LHCN-M2 (cell line): ENCODE data around the gene CGB2. TPM values are rescaled to one million over a fixed set of nuclear protein-coding genes. Genes with fewer than 3 reads are reported as not detected.
"Not testable (repeated sequence)": the region's sequence is repeated elsewhere in the genome, so short reads cannot be mapped to it uniquely, and the experiment has no call there.

Experiments used
- DNase-seq: peaks from one replicate; pipeline ENCODE4 v3.0.0-alpha.2; 2012; ENCODE audit warnings: low read depth
- total RNA-seq: library from RNA; depleted of rRNA; stranded (reverse); fragments of >200 nt; gene quantifications from 2 replicates; pipeline ENCODE4 v1.2.3, GENCODE V29; 2014

The CGB2 gene
- total RNA-seq, 1 experiment from 2014 or later, result not detected

DNA sequence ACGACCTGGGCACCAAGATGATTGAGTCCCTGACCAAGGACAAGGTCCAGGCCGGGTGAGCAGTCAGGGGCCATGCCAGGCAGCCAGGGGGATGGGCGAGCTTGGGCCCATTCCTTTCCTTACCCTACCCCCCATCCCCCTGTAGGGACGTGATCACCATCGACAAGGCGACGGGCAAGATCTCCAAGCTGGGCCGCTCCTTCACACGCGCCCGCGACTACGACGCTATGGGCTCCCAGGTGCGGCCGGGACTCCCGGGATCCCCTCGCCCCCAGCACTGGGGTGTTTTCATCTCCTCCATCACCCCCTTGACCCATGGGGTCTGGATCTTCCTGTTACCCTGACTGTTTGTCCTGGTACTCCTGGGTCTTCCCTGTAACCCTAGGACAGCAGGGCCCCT lies 21.9 kb upstream of the CGB2 start:
- DNase-seq, result no peak

GRCh38 chr19:49010453-49010852 lies 21.2 kb upstream of the CGB2 start:
- no peak for DNase-seq

- DNase-seq, result no peak
Measured at GRCh38 chr19:49011194-49011593, 20.5 kb upstream of the CGB2 start.

- no peak for DNase-seq
Measured at GRCh38 chr19:49014123-49014869, 17.4 kb upstream of the CGB2 start.

GRCh38 chr19:49014870-49015255 lies 16.8 kb upstream of the CGB2 start:
- DNase-seq, result no peak

- no peak for DNase-seq
Measured at GRCh38 chr19:49016067-49016839, 15.4 kb upstream of the CGB2 start.

DNA sequence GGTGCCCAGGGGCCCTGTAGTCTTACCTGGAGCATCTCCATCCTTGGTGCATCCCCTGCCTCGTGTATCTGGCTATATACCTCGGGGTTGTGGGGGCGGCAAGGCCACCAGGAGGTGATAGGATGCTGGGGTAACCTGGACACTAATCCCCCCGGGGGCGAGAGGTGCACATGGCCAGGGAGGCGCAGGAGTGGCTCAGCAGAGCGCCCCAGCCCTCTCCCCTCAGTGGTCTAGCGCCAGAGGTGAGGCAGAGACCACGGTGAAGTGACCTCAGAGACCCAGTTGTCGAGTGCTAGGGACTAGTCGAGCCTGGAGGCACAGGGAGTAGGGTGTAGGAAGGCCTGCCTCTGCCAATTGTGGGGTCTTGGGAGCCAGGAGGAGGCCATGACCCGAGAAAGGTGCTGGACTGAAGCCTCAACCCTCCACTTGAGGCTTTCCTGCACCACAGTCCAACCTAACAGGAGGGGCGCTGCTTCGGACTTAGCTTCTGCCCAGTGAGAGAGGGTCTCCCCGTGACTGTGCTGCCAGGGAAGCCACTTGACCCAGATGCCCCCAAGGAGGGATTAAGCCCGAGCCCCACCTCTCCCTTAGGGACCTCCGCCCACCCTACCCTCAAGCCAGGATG lies 14.5 kb upstream of the CGB2 start, which contains the start of gene LHB:
Gene LHB (minus strand): TSS at position 51 of the 625 bp plus-strand sequence. CDS start 10 bp downstream, at position 41.
- DNase-seq, result no peak

DNA sequence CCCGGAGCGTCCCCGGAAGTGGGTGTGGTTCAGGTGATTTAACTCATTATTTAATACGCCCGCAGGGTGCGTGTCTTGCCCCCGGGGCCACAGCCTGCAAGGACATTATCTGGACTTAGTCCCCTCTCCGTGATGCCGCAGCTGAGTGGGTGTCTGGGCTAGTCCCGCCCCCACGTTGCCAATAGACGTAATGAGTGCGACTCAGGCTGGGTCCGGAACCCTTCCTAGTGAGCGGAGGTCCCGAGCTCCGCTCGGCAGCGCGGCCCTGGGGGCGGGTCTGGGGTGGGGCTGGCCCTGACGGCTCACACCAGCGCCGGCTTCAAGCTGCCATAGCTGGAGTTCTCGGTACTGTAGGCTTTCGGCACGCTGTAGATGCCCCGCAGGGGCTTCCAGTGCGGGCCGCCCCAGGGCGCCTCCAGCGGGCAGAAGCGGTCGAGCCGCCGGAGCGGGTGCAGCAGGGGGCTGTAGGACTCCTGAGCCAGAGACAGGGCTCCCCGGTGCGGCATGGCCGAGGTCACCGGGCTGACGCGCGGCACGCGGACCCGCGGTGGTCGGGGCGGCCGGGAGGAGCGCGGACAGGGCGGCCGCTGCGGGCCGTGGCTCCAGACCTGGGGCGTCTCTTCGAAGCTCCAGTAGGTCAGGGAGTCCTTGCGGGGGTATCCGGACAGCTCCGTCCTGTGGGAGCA lies 13.9 kb upstream of the CGB2 start:
- DNase-seq, result peak; percentile 60

GRCh38 chr19:49018388-49019241 lies 13.1 kb upstream of the CGB2 start:
- DNase-seq, result not testable (repeated sequence)

DNA sequence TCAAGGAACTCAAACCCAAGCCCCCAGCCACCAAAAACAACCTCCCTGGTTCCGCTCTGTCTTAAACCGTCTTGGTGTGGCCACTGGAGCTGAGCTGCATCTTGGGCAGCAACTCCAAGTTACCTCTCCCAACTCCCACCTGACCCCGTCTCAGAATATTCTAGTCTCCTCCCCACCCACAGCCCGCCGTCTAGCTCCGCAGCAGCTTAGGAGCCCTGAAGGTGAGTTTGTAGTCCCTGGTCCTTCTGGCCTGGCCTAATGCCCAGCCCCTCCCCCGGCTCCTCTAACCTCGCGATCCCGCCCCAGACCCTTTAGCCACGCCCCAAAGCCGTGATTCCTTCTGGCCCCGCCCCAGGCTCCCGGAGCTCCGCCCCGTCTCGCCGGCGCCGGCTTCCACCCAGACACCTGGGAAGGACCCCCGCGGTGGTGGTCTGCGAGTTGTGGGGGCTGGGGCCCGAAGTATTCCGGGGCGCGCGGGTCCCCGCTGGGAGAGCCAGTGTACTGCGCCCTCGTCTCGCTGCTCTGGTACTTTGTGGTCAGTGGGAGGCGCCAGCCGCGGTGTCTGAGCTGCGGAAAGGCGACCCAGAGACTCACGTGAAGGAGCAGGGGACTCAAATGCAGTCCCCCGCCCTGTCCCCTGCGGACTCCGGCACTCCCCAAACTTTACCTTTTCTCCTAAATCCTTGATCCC lies 12.3 kb upstream of the CGB2 start:
- no peak for DNase-seq

- no peak for DNase-seq
Measured at GRCh38 chr19:49020342-49020741, 11.3 kb upstream of the CGB2 start.

DNA sequence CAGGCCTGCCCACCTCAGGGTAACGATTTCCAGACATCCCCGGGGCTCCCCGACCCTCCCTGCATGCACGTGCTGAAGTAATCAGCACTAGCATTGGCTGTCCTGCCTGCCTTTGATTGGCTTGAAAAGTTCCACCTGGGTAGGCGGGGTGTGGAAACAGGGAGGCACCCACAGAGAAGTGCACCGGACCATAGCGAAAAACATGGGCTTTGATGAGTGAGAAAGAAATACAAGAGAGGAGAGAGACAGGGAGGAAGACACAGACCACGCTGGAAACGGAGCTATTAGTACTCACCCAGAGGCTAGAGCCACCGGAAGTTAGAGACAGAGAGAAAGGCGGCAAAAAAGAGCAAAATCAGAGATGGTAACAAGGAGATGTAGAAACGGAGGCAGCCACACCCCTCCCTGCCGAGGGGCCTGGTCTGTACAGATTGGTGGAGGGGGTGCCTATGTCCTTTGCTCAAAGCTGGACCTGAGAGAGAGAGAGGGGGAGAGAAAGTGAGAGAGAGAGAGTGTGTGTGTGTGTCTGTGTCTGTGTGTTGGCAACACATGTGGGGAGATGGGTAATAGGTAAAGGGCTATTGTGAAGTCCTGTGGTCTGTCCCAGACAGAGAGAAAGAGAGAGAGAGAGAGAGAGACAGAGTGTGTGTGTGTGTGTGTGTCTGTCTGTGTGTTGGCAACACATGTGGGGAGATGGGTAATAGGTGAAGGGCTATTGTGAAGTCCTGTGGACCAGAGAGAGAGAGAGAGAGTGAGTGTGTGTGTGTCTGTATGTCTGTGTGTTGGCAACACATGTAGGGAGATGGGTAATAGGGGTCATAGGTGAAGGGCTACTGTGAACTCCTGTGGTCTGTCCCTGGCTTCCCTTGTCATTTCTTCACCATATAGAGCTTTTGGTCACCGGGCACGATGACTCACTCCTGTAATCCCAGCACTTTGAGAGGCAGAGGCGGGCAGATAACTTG lies 10.5 kb upstream of the CGB2 start:
- peak; percentile 73 for DNase-seq

GRCh38 chr19:49022116-49022515 lies 9.6 kb upstream of the CGB2 start:
- DNase-seq, result no peak

GRCh38 chr19:49024233-49024632 lies 7.5 kb upstream of the CGB2 start, which contains the start of gene CGB3:
CGB3 (minus strand) TSS chr19:49024333; CDS start chr19:49023971, 362 bp downstream.
- not testable (repeated sequence) for DNase-seq

DNA sequence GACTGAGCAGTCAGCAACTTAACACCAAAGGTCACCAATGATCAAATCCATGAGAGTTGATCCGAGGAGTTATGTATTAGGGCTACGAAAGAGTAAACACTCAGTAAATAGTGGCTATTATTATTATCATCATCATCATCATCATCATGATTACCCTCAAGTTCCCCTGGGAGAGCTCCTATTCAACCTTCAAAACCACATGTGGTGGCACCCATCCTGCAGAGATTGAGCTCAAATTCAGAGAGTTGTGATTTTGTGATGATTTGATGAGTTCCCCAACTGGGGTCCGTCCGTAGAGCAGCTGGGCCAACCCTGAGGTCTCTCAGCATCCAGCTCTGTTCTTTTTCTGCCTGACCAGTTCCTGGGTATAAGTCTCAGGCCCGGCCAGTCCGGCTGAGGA lies 6.6 kb upstream of the CGB2 start:
- not testable (repeated sequence) for DNase-seq

DNA sequence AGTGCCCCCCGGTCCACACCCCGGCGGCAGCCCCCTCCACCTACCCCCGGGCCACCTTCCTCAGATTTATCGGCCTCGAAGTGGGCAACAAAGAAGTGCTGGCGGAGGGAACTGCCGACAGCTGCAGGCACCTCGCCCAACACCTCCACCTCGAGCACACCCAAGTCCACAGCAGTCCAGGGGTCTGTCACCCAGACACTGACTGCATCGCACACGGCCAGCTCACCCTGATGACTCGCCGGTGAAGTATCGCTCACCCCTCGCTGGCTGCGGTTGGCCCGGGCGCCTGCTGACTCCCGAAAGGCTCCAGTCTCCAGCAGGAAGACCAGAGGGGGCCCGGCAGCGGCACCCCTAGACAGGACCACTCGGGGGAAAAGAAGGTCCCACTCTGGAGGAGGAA lies 6.1 kb upstream of the CGB2 start:
- not testable (repeated sequence) for DNase-seq

DNA sequence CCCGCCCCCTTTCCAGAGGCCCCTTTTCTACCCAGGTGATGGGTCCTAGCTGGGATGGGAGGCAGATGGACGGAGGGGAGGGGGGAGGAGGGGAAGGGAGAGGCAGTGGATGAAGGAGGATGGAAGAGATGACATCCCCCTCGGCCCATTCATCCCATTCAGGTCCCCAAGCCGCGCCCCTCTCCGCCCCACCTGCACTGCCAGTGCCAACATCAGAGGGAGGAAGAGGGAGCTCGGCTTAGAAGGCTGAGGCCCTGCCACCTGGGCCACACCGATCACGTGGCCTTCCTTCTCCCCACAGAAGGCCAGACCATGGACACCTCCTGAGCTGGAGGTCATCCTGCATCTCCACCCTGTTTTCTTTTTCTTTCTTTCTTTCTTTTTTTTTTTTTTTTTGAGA lies 3.0 kb upstream of the CGB2 start:
- not testable (repeated sequence) for DNase-seq

DNA sequence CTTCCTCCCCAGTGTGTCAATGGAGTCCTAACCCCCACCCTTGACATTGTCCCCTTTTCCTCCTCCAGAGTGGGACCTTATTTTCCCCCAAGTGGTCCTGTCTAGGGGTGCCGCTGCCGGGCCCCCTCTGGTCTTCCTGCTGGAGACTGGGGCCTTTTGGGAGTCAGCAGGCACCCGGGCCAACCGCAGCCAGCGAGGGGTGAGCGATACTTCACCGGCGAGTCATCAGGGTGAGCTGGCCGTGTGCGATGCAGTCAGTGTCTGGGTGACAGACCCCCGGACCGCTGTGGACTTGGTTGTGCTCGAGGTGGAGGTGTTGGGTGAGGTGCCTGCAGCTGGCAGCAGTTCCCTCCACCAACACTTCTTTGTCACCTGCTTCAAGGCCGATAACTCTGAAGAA lies 1.9 kb upstream of the CGB2 start:
- not testable (repeated sequence) for DNase-seq

GRCh38 chr19:49030323-49030722 lies 1.4 kb upstream of the CGB2 start:
- not testable (repeated sequence) for DNase-seq
